ENCODE results near the gene MTHFD2.

DNA sequence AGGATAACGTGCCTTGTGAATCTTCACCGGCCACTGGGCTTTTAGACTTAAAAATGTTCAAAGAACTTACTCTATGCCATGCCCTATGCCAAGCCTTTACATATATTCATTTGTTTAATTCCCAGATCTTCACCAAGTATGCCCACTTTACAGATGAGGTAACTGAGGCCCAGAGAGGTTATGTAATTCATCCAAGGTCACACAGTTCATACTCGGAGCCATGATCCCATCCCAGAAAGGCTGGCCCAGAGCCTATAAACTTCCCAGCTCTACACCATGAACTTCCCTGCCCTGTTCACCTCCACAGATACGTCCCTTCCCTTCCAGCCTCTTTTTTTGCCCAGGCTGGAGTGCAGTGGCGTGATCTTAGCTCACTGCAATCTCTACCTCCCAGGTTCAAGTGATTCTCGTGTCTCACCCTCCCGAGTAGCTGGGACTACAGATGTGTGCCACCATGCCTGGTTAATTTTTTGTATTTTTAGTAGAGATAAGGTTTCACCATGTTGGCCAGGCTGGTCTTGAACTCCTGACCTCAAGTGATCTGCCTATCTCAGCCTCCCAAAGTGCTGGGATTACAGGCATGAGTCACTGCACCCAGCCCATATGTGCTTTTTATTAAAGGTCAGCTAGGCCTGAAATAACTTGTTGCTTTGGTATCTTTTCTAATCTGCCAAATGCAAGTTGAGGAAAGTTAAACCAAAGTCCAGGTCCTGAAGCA lies 44.1 kb downstream of the MTHFD2 start:
- TF ChIP-seq CTCF (tag by site-specific recombination; IDR thresholded peaks at IDR 0.05) (no peak), ZNF174 (tag by site-specific recombination; IDR thresholded peaks at IDR 0.05) (no peak), KLF16 (tag by site-specific recombination; IDR thresholded peaks at IDR 0.05) (no peak), ZNF558 (tag by site-specific recombination; IDR thresholded peaks at IDR 0.05) (no peak), KLF10 (tag by site-specific recombination; IDR thresholded peaks at IDR 0.05) (no peak), ZBTB10 (tag by site-specific recombination; IDR thresholded peaks at IDR 0.05) (no peak), ZNF140 (tag by site-specific recombination; IDR thresholded peaks at IDR 0.05) (no peak), ZBTB1 (tag by site-specific recombination; IDR thresholded peaks at IDR 0.05) (no peak), ZNF629 (tag by site-specific recombination; IDR thresholded peaks at IDR 0.05) (no peak), ZNF292 (tag by site-specific recombination; IDR thresholded peaks at IDR 0.05; ENCODE audit: borderline replicate concordance, low read depth) (no peak), ZNF175 (tag by site-specific recombination; IDR thresholded peaks at IDR 0.05) (no peak), ZFP41 (tag by site-specific recombination; IDR thresholded peaks at IDR 0.05; ENCODE audit: borderline replicate concordance) (no peak)
- TF ChIP-seq, protein P1, sequence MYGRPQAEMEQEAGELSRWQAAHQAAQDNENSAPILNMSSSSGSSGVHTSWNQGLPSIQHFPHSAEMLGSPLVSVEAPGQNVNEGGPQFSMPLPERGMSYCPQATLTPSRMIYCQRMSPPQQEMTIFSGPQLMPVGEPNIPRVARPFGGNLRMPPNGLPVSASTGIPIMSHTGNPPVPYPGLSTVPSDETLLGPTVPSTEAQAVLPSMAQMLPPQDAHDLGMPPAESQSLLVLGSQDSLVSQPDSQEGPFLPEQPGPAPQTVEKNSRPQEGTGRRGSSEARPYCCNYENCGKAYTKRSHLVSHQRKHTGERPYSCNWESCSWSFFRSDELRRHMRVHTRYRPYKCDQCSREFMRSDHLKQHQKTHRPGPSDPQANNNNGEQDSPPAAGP (tag by site-specific recombination; IDR thresholded peaks at IDR 0.05), result no peak
- TF ChIP-seq, protein P2, sequence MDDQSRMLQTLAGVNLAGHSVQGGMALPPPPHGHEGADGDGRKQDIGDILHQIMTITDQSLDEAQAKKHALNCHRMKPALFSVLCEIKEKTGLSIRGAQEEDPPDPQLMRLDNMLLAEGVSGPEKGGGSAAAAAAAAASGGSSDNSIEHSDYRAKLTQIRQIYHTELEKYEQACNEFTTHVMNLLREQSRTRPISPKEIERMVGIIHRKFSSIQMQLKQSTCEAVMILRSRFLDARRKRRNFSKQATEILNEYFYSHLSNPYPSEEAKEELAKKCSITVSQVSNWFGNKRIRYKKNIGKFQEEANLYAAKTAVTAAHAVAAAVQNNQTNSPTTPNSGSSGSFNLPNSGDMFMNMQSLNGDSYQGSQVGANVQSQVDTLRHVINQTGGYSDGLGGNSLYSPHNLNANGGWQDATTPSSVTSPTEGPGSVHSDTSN (CRISPR knock-in tag; IDR thresholded peaks at IDR 0.05), result no peak

Data from HEK293 (cell line).